A549 (cell line): ENCODE results near the gene TCAIM. TPM values are rescaled to one million over a fixed set of nuclear protein-coding genes. Genes with fewer than 3 reads are reported as not detected.
"Not testable (repeated sequence)": the region's sequence is repeated elsewhere in the genome, so short reads cannot be mapped to it uniquely, and the experiment has no call there.

Experiments used
- ATAC-seq, 2 experiments: fragments of 200-7000 bp in 1 of 2; fragments of >200 bp in 1 of 2; cut with Nextera tagmentation in 1 of 2; cut with Tn5 transposase in 1 of 2; 3 replicates each; pipeline versions ENCODE4 v1.8.0 to v1.9.1; 2018 to 2020; ENCODE audit warnings: mild to moderate bottlenecking in 1 of 2, moderate library complexity in 1 of 2
- CTCF ChIA-PET: fragments of 300-600 bp; sonication (Branson Sonifier 250); formaldehyde crosslinking; extraction: SDS; loops from one replicate; lab custom pipeline; 2021; ENCODE audit warnings: antibody characterized with exemption, inconsistent platforms; lab: Yijun Ruan, JAX
- POLR2A ChIA-PET: fragments of 350-600 bp; formaldehyde crosslinking; extraction: SDS; loops from one replicate; lab custom pipeline; 2021; ENCODE audit warnings: antibody characterized with exemption, inconsistent platforms; lab: Yijun Ruan, JAX
- DNase-seq, 2 experiments: peaks; one replicate each; pipeline versions ENCODE4 v3.0.0 to v3.0.0-alpha.2; 2011 to 2016; ENCODE audit warnings: low read depth in 1 of 2, low spot score in 1 of 2
- FAIRE-seq: peaks from 2 replicates; lab custom pipeline; 2011; peaks lifted over from hg19 to GRCh38; lab: Jason Lieb, UNC
- H3K27ac ChIP-seq, 2 experiments: fragments of >200 bp; sonication (Bioruptor Twin); formaldehyde crosslinking; 3 replicates each; pipeline ENCODE4 v1.5.1; 2016 to 2017
- H3K4me1 ChIP-seq: fragments of >200 bp; sonication (Bioruptor Twin); formaldehyde crosslinking; 3 replicates; pipeline ENCODE4 v1.6.1; 2016
- H3K4me2 ChIP-seq: fragments of >200 bp; sonication (Bioruptor Twin); formaldehyde crosslinking; 3 replicates; pipeline ENCODE4 v1.6.1; 2016
- H3K4me3 ChIP-seq: fragments of >200 bp; sonication (Bioruptor Twin); formaldehyde crosslinking; 3 replicates; pipeline ENCODE4 v1.5.1; 2016
- H3K9me3 ChIP-seq: fragments of >200 bp; sonication (Bioruptor Twin); formaldehyde crosslinking; 3 replicates; pipeline ENCODE4 v1.6.1; 2016
- BCL3 ChIP-seq: fragments of >200 bp; sonication (Bioruptor Twin); formaldehyde crosslinking; IDR thresholded peaks from 3 replicates; pipeline ENCODE4 v1.6.1; 2016
- CBX2 ChIP-seq: fragments of 200-600 bp; sonication (generic); IDR thresholded peaks from 2 replicates; pipeline ENCODE4 v1.6.1; 2016; ENCODE audit warnings: low read depth, mild to moderate bottlenecking, borderline replicate concordance
- CHD2 ChIP-seq: fragments of 150-350 bp; IDR thresholded peaks from 2 replicates; pipeline ENCODE4 v1.6.1; 2014; ENCODE audit warnings: low read length; ENCODE audit not compliant: partially characterized antibody
- CHD4 ChIP-seq: fragments of 200-600 bp; sonication (generic); IDR thresholded peaks from 2 replicates; pipeline ENCODE4 v1.6.1; 2016; ENCODE audit warnings: antibody characterized with exemption, mild to moderate bottlenecking, borderline replicate concordance
- EP300 ChIP-seq, 2 experiments: fragments of >200 bp; sonication (Bioruptor Twin); formaldehyde crosslinking; IDR thresholded peaks; 2 replicates in 1 of 2; 3 replicates in 1 of 2; pipeline ENCODE4 v1.6.1; 2016 to 2017
- FOXS1 ChIP-seq: fragments of 250-450 bp; sonication (Bioruptor Pico); IDR thresholded peaks from 2 replicates; pipeline ENCODE4 v1.5.0; 2020; ENCODE audit warnings: mild to moderate bottlenecking, moderate library complexity
- GATA3 ChIP-seq: IDR thresholded peaks from 2 replicates; pipeline ENCODE4 v1.6.1; 2012; ENCODE audit warnings: borderline replicate concordance
- HES2 ChIP-seq: fragments of >200 bp; sonication (Bioruptor Twin); formaldehyde crosslinking; IDR thresholded peaks from 2 replicates; pipeline ENCODE4 v1.6.1; 2016
- HOXA7 ChIP-seq: fragments of 250-450 bp; sonication (Bioruptor Pico); IDR thresholded peaks from 2 replicates; pipeline ENCODE4 v1.5.0; 2020; ENCODE audit warnings: mild to moderate bottlenecking, moderate library complexity
- KDM1A ChIP-seq: fragments of 200-600 bp; sonication (generic); IDR thresholded peaks from 2 replicates; pipeline ENCODE4 v1.6.1; 2016; ENCODE audit warnings: low read depth, mild to moderate bottlenecking
- KDM5A ChIP-seq: fragments of 200-600 bp; sonication (generic); IDR thresholded peaks from 2 replicates; pipeline ENCODE4 v1.6.1; 2016; ENCODE audit warnings: antibody characterized with exemption, mild to moderate bottlenecking
- MAZ ChIP-seq: fragments of 150-350 bp; IDR thresholded peaks from 2 replicates; pipeline ENCODE4 v1.6.1; 2014; ENCODE audit warnings: antibody characterized with exemption, low read depth, low read length, borderline replicate concordance
- NPAS2 ChIP-seq: fragments of 250-450 bp; sonication (Bioruptor Pico); IDR thresholded peaks from 2 replicates; pipeline ENCODE4 v1.8.0; 2022; ENCODE audit warnings: mild to moderate bottlenecking, moderate library complexity, borderline replicate concordance
- RARB ChIP-seq: fragments of 250-450 bp; sonication (Bioruptor Pico); IDR thresholded peaks from 2 replicates; pipeline ENCODE4 v1.8.0; 2021; ENCODE audit warnings: mild to moderate bottlenecking, moderate library complexity
- SMC3 ChIP-seq: fragments of >200 bp; sonication (Bioruptor Twin); formaldehyde crosslinking; IDR thresholded peaks from 3 replicates; pipeline ENCODE4 v1.6.1; 2018; ENCODE audit warnings: inconsistent platforms
- USF2 ChIP-seq: fragments of 450-650 bp; IDR thresholded peaks from 2 replicates; pipeline ENCODE4 v1.6.1; 2014; ENCODE audit warnings: antibody characterized with exemption
- ZC3H11A ChIP-seq: fragments of 450-650 bp; IDR thresholded peaks from 2 replicates; pipeline ENCODE4 v1.6.1; 2014; ENCODE audit warnings: antibody characterized with exemption, mild to moderate bottlenecking
- WGBS: methylation state at CpG from one replicate; pipeline ENCODE4 v1.1.6; 2017; ENCODE audit errors: missing lambda C conversion rate; 5-methylcytosine and 5-hydroxymethylcytosine counted together
- polyA plus RNA-seq, 4 experiments: library from polyadenylated mRNA; depleted of rRNA in 3 of 4; stranded (reverse); fragments of >200 nt; fragmentation: RNase III in 1 of 4; extraction: RNeasy Plus Mini Kit Qiagen cat#74134 plus additional on column Dnase treatment in 1 of 4; gene quantifications; 2 replicates in 3 of 4; 3 replicates in 1 of 4; pipeline ENCODE4 v1.2.3, GENCODE V29; 2011 to 2017
- TF ChIP-seq, protein P1 (sequence below): fragments of 150-350 bp; IDR thresholded peaks from 2 replicates; pipeline ENCODE4 v1.6.1; 2014; ENCODE audit warnings: low read depth, mild to moderate bottlenecking, low read length
- TF ChIP-seq, protein P2 (sequence below): fragments of 250-450 bp; sonication (Bioruptor Pico); IDR thresholded peaks from 2 replicates; pipeline ENCODE4 v1.5.0; 2020; ENCODE audit warnings: low read depth, mild to moderate bottlenecking, moderate library complexity

Gene TCAIM
- polyA plus RNA-seq, 2 of the 4 experiments (the other 2 are of a cell fraction), result 10.8 to 19.2 TPM

DNA sequence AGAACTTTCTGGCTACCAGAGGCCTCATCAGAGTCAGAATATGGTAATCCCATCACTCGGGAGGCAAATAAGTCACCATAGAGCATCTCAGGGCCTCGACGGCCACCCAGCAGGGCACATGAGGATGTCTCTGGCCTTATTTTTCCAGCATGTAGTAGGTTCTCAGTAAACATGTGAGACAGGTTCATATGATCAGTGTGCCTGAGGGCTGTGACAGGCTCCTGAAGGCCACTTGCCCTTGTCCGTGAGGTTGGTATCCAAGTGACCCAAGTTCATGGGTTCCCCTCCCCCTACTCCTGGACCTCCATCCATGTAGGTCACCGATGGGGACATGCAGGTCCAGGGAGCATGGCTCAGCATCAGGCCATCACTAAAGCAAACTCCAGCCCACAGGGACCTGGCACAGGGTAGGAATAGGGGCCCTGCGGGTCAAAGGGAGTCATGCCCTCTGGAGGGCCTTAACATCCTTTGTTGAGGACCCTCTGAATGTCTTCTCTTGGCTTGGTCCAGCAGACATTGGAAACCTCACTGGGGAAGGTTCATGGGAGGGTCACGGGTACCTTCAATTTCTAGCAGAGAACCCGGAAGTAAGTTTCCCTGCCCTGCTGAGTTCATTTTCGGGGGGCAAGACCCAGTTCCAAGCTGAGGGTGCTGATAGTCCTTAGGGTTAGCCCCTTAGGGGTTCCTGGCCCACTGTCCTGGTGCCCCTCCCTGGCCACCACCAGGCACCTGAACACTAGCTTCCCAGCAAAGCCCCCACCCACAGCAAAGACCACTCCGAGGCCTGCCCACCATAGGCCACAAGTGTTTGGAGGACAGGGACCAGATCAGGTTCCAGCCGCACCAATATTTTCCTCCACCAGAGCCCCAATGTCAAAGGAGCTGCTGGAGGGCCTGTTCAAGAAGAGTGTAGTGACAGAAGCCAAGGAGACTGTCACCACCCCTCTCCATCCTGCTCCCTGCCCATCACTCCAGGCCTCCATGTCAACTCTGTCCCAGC lies 77.8 kb downstream of the TCAIM start:
- ATAC-seq, result no peak
- no peak overlapping the region for H3K4me3 ChIP-seq
- no peaks in the 10 kb centered on the region for H3K9me3 ChIP-seq
- WGBS, result 78% methylated on average over 8 of the region's 11 CpGs
- H3K4me1 ChIP-seq, result no peaks in the 10 kb centered on the region
- H3K27ac ChIP-seq, result no peak overlapping the region
- TF ChIP-seq SMC3, result no peak
- no peak for TF ChIP-seq ZC3H11A
- no peak for TF ChIP-seq GATA3
- TF ChIP-seq, protein P1, sequence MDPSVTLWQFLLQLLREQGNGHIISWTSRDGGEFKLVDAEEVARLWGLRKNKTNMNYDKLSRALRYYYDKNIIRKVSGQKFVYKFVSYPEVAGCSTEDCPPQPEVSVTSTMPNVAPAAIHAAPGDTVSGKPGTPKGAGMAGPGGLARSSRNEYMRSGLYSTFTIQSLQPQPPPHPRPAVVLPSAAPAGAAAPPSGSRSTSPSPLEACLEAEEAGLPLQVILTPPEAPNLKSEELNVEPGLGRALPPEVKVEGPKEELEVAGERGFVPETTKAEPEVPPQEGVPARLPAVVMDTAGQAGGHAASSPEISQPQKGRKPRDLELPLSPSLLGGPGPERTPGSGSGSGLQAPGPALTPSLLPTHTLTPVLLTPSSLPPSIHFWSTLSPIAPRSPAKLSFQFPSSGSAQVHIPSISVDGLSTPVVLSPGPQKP, result no peak
- TF ChIP-seq FOXS1 (CRISPR knock-in tag), result no peak
- no peak for TF ChIP-seq EP300 (IDR thresholded peaks at IDR 0.05)
- TF ChIP-seq, protein P2, sequence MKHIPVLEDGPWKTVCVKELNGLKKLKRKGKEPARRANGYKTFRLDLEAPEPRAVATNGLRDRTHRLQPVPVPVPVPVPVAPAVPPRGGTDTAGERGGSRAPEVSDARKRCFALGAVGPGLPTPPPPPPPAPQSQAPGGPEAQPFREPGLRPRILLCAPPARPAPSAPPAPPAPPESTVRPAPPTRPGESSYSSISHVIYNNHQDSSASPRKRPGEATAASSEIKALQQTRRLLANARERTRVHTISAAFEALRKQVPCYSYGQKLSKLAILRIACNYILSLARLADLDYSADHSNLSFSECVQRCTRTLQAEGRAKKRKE (CRISPR knock-in tag), result no peak
- TF ChIP-seq KDM1A, result no peak
- ChIA-PET CTCF (interaction anchor here (0.6 kb wide), 1 partner anchor 18 kb away, joined by 3 read pairs; no protein-coding TSS in a partner anchor), POLR2A (no interaction called here)
- no peak for FAIRE-seq
- DNase-seq, result no peak
- H3K4me2 ChIP-seq, result no peak overlapping the region

- WGBS, result 50% methylated on average over 4 of the region's 4 CpGs
- CTCF ChIA-PET, result not testable (repeated sequence)
Observed at GRCh38 chr3:44418118-44418517, 79.6 kb downstream of the TCAIM start.

DNA sequence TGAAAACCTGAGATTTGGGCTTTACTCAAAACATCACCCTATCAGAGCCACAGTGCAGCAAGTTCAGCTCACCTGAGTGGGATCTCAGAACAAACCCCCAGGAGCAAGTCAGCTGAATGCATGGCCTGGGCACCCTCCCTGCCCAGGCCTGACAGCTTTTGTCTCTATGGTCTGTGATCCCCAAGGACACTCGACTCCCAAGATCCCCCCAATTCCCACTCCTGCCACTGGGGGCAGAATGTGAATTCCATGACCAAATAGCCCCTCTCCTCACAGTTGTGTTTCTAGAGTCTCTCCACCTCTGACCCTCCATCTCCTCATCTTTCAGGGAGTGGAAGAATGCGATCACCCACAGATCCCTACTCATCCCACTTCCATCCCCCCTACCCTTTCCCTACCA lies 80.0 kb downstream of the TCAIM start:
- H3K4me1 ChIP-seq, result no peaks in the 10 kb centered on the region
- no peak overlapping the region for H3K4me2 ChIP-seq
- no peak for DNase-seq
- TF ChIP-seq, protein P2 (CRISPR knock-in tag), result no peak
- TF ChIP-seq HES2 (no peak), MAZ (no peak), CBX2 (no peak), CHD2 (no peak), NPAS2 (CRISPR knock-in tag) (no peak), BCL3 (no peak), RARB (CRISPR knock-in tag) (no peak), KDM5A (no peak), HOXA7 (CRISPR knock-in tag) (no peak), CHD4 (no peak), USF2 (no peak), EP300 (IDR thresholded peaks at IDR 0.05) (no peak)
- H3K27ac ChIP-seq, result no peak overlapping the region
- H3K4me3 ChIP-seq, result no peak overlapping the region
- 46% methylated on average over 2 of the region's 2 CpGs for WGBS
- ChIA-PET POLR2A (no interaction called here), CTCF (no interaction called here)
- FAIRE-seq, result no peak
- H3K9me3 ChIP-seq, result no peaks in the 10 kb centered on the region
- no peak for ATAC-seq

More at GRCh38 chr3:44418118-44418517, 79.6 kb downstream of the TCAIM start:
- H3K27ac ChIP-seq, H3K9me3 ChIP-seq, H3K4me3 ChIP-seq, FAIRE-seq, POLR2A ChIA-PET, H3K4me2 ChIP-seq, H3K4me1 ChIP-seq, ATAC-seq, DNase-seq: not testable (repeated sequence)
